ENCODE data around the gene CRK. TPM values are rescaled to one million over a fixed set of nuclear protein-coding genes. Genes with fewer than 3 reads are reported as not detected.
"Not testable (repeated sequence)": the region's sequence is repeated elsewhere in the genome, so short reads cannot be mapped to it uniquely, and the experiment has no call there.

CRK gene
- total RNA-seq, 1 donor from 2014 or later, result 70.4 TPM

GRCh38 chr17:1402262-1402586, 53.8 kb downstream of the CRK start:
- Mint-ChIP-seq H3K4me3 (ENCODE audit: unreplicated experiment) (no peak overlapping the region), H3K36me3 (ENCODE audit: low read depth) (peaks cover 4% of the 10 kb centered on the region), H3K9me3 (ENCODE audit: low read depth) (no peaks in the 10 kb centered on the region), H3K27ac (ENCODE audit: unreplicated experiment) (no peak overlapping the region), H3K27me3 (ENCODE audit: low read depth) (no peaks in the 10 kb centered on the region), H3K4me1 (ENCODE audit: low read depth) (peaks cover 15% of the 10 kb centered on the region)
- no peak for TF ChIP-seq CTCF (IDR thresholded peaks at IDR 0.05)
- DNase-seq (ENCODE audit: low spot score), result no peak

DNA sequence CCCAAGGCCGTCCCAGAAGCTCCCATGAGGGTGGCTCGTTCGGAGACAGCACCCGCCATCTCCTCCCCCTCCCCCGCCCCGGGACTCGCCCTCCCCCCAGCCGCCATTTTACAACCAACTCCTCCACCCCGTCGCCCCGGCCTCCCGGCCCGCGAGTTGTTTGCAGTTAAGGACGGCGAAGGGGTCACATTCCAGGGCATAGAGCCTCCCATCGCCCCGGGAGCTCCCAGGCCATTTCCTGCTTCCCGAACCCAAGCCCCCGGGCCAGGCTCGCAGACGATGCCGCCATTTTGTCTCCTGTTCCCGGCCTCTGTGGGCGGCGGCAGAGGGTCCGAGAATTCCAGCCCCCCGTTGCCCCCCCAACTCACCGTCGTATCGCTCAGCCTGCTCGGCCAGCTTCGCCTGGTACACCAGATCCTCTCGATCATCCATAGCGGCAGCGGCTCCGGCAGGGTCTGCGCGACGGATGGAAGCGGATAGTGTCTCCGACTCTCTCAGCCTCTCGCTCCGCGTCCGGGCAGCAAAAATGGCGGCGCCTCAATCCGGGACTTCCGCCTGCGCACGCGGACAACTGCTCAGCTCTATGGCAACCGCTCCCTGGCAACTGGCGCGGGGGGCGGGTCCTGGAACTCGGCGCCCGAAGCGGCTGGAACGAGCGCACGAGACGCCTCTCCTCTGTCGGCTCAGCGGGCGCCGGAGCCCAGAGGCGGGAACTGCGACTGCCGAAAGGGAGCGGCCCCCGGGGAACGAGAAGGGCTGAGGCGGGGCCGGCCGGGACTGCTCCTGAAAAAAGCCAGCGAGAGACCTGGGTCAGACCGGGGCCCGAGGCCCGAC, 56.1 kb downstream of the CRK start, which contains the start of gene YWHAE:
Gene YWHAE, minus strand, starts transcription at position 544 of the 834 bp plus-strand sequence. Its CDS starts 112 bp downstream, at position 432.
- Mint-ChIP-seq H3K4me1 (ENCODE audit: low read depth) (peaks cover 29% of the 10 kb centered on the region), H3K9me3 (ENCODE audit: low read depth) (no peaks in the 10 kb centered on the region), H3K27ac (ENCODE audit: unreplicated experiment) (peak within 1 kb of the TSS; percentile 99), H3K36me3 (ENCODE audit: low read depth) (peaks cover 4% of the 10 kb centered on the region), H3K27me3 (ENCODE audit: low read depth) (no peaks in the 10 kb centered on the region), H3K4me3 (ENCODE audit: unreplicated experiment) (peak within 1 kb of the TSS; percentile 98)
- peak; percentile 99 for DNase-seq (ENCODE audit: low spot score)
- no peak for TF ChIP-seq CTCF (IDR thresholded peaks at IDR 0.05)

DNA sequence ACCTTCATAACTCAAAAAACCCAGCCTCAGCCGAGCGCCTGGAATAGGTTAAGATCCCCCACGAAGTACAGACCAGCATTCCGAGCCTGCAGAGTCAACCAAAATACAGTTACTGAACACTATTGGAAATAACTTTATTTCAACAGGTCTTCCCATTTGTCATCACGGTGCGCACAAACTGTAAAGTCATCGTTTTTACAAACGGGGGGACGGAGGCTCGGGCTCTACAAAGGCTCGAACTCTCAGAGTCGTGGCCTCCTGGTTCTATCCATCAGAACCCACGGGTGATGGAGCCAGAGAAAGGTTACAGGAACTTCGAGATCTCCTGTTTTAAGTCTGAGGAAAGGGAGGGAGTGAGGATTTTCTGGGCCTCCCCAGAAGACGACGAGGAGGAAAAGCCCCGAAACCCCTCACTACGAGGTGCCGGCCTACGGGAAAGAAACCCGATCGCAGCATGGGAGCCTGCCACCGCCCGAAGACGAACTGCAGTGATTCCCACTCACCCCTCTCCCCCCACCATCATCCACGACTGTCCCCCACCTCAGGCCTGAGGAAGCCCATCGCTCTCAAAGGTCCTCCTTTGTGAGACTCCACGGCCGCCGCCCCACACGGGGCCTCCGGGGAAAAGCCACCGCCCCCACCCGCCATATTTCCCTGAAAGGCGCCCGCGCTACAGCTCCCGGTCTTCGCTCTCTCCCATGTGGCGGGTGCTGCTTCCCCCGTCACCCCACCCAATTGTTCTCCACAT, 56.9 kb downstream of the CRK start:
- Mint-ChIP-seq H3K4me3 (ENCODE audit: unreplicated experiment) (peak overlapping the region; percentile 98), H3K27ac (ENCODE audit: unreplicated experiment) (peak overlapping the region; percentile 99), H3K9me3 (ENCODE audit: low read depth) (no peaks in the 10 kb centered on the region), H3K27me3 (ENCODE audit: low read depth) (no peaks in the 10 kb centered on the region), H3K36me3 (ENCODE audit: low read depth) (peaks cover 4% of the 10 kb centered on the region), H3K4me1 (ENCODE audit: low read depth) (peaks cover 33% of the 10 kb centered on the region)
- no peak for TF ChIP-seq CTCF (IDR thresholded peaks at IDR 0.05)
- DNase-seq (ENCODE audit: low spot score), result peak; percentile 89

DNA sequence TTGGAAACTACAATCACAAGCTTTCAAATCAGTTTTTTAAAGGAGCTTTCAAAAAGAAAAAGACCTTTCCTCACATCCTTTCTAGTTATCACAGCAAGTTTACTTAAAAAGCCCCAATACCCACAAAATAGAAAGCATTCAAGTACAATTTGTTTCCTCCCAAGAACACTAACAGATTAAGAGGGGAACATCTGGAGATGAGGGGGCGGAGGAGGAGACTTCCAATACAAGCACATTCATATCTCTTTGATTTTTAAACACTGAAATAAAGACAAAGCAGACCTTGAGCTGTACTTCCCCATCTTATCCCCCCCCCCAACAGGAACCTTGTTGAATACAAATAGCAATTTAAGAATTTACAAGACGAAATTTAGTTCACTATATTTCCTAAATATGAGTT, 58.0 kb downstream of the CRK start:
- Mint-ChIP-seq H3K4me1 (ENCODE audit: low read depth) (peaks cover 44% of the 10 kb centered on the region), H3K27ac (ENCODE audit: unreplicated experiment) (peak overlapping the region; percentile 99), H3K4me3 (ENCODE audit: unreplicated experiment) (peak overlapping the region; percentile 98), H3K27me3 (ENCODE audit: low read depth) (no peaks in the 10 kb centered on the region), H3K36me3 (ENCODE audit: low read depth) (peaks cover 4% of the 10 kb centered on the region), H3K9me3 (ENCODE audit: low read depth) (no peaks in the 10 kb centered on the region)
- no peak for DNase-seq (ENCODE audit: low spot score)
- no peak for TF ChIP-seq CTCF (IDR thresholded peaks at IDR 0.05)

DNA sequence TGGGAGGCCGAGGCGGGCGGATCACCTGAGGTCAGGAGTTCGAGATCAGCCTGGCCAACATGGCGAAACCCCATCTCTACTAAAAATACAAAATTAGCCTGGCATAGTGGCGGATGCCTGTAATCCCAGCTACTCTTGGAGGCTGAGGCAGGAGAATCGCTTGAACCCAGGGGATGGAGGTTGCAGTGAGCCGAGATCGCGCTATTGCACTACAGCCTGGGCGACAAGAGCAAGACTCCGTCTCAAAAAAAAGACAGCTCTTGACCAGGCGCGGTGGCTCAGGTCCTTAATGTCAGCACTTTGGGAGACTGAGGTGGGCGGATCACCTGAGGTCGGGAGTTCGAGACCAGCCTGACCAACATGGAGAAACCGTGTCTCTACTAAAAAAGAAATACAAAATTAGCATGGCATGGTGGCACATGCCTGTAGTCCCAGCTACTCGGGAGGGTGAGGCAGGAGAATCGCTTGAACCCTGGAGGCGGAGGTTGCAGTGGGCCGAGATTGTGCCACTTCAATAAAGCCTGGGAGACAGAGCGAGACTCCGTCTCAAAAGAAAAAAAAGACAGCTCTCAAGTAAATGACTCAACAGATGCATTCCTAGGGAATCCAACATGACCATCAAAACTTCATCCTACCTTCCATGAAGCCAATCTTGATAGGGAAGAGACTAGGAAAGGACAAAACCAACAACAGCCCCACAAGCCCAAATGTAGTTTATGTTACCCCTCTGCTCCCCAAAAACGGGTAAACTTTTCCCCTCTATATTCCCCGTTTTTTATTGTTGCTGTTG, 60.0 kb downstream of the CRK start:
- Mint-ChIP-seq H3K27ac (ENCODE audit: unreplicated experiment) (peak overlapping the region; percentile 36), H3K4me1 (ENCODE audit: low read depth) (peaks cover 60% of the 10 kb centered on the region)
- not testable (repeated sequence) for H3K27me3 Mint-ChIP-seq (ENCODE audit: low read depth); H3K9me3 Mint-ChIP-seq (ENCODE audit: low read depth); H3K36me3 Mint-ChIP-seq (ENCODE audit: low read depth); H3K4me3 Mint-ChIP-seq (ENCODE audit: unreplicated experiment)
- DNase-seq (ENCODE audit: low spot score), result peak; percentile 27

Data from chondrocyte (in vitro differentiated cells).